HG03460 (cell line): Measurements from ENCODE around the gene LMO1.
A peak's percentile ranks its signal among the peaks of the same experiment; 100 is the strongest.

ENCODE experiments used
- ATAC-seq: cut with Tn5 transposase; IDR thresholded peaks from one replicate; pipeline ENCODE4 v1.9.1; 2021; ENCODE audit not compliant: unreplicated experiment

Gene LMO1

DNA sequence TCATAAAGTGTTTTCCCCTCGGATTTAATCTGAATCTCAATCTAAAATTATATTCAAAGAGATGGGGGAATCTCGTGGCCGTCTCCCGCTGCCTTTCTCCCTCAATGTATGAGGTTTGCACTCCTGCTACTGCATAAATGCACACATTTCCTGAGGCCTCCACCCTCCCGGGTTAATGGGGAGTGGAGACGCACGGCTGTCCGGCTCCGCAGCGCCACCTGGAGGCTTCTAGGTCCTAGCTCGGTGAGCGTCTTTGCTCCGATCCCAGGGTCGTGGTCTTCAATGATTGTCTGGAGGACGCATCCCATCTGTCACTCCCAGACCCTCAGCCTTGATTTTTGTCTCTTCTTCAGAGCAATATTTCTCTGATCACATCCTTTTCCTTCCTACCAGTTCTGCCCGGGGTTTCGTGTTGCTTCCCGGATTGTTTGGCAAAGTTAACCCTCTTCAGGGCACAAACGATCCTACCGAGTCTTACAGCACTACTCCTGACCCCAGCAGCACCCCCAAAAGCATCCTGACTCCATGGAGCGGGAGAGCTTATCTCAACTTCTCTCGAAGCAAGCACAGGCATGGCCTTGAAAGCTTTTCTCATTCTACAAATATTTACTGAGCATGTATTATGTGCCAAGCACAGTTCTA lies at the start of gene LMO1:
Gene LMO1, minus strand, starts transcription at position 110 of the 642 bp plus-strand sequence. CDS start 516 bp downstream, outside the sequence.
- peak; percentile 59 for ATAC-seq

- ATAC-seq: no peak
Observed at GRCh38 chr11:8312986-8313385, 49.3 kb upstream of the LMO1 start.

- no peak for ATAC-seq
Observed at GRCh38 chr11:8311366-8311765, 47.7 kb upstream of the LMO1 start.

DNA sequence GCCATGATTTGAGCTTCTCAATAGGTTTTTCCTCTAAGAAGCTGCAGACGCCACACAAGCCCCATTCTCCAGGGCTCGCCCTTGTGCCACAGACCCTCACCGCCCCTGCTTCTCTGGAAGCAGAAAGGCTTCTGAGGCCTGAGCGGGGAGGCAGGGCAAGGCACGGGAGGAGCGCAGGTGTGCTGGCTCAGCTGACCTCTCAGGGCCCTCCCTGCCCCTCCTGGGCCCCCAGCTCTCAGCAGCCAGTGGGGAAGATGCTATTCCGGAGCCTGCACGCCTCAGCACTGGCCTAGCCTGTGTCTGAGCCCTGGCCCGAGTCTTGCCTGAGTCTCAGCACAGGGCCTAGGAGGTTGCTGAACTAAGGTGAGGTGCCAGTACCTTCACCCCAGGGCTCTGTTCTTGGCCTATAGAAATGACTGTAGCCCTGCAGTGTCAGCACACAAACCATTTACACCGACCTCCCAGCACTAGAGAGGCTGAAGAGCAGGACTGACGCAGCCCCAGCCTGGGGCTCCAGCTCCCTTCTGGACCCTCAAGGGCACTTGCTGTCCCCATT lies 47.1 kb upstream of the LMO1 start:
- ATAC-seq: no peak

- no peak for ATAC-seq
Observed at GRCh38 chr11:8309862-8310261, 46.2 kb upstream of the LMO1 start.

GRCh38 chr11:8309311-8309710 lies 45.6 kb upstream of the LMO1 start:
- ATAC-seq: no peak

- ATAC-seq: no peak
Observed at GRCh38 chr11:8307601-8308000, 43.9 kb upstream of the LMO1 start.

GRCh38 chr11:8301622-8302021 lies 37.9 kb upstream of the LMO1 start:
- ATAC-seq: no peak

GRCh38 chr11:8298801-8299786 lies 35.4 kb upstream of the LMO1 start:
- ATAC-seq: no peak

DNA sequence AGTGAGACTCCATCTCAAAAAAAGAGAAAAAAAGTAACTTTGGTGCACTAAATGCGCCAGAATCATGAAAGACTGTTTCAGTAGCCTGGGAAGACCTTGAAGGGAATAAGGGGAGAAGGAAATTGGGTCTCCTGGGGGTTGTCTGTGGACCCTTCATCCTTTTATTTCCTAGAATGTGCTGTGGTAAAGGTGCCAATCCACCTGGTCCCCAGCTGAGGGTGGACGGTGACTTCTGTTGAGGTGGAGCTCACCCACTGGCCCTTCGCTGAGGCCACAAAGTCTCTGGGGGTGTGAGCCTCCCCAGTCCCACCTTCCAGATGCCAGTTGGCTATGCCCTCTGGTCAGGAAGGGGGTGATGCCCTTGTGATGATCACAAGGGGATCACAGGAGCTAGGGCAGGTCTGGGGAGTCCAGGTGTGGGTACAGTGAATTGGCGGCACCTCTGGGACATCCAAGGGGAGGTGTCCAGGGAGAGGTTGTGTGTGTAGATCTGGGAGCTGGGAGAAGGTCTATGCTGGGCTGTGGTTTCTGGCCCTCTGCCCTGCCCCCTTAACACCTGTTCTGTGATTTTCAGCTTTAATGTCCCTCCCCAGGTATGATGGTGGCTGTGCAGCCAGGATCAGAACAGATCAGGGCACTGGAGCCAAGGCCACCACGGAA lies 34.2 kb upstream of the LMO1 start:
- ATAC-seq: no peak

GRCh38 chr11:8296872-8297271 lies 33.2 kb upstream of the LMO1 start:
- no peak for ATAC-seq

- ATAC-seq: no peak
Observed at GRCh38 chr11:8296038-8296649, 32.5 kb upstream of the LMO1 start.

GRCh38 chr11:8294251-8294935 lies 30.7 kb upstream of the LMO1 start:
- no peak for ATAC-seq

DNA sequence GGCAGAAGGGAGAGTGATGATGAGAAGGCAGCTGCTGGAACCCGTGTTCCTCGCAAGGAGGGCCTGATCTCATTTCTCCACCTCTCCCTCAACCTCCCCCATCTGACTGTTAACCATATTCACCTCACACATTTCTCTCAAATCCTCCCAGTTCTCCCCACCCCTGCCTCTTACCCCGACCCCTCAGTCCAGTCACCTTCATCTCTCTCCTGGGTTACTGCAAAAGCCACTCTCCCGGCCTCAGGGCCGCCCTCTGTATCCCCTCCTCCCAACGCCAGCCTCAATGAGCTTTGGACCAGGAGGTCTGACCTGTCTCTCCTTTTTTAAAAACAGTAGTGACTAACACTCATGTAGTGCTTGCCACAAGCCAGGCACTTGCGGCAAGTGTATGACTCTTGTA lies 29.5 kb upstream of the LMO1 start:
- no peak for ATAC-seq

DNA sequence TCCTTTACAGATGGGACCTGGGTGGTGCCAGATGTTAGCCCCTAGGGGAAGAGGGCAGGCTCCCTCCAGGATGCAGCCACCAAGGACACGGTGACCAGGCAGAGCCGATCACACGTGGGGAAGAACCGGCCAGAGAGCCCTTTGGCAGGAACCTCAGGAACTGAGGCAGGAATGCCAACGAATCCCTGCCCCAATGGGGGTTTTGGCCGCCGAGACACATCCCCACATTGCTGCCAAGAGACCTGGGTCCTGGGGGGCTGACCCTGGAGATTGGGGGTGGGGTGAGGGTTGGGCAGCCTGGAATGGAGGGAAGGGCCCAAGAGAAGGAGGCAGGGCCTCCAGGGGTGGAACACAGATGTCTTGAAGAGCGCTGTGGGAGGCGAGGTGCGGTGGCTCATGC lies 28.7 kb upstream of the LMO1 start:
- ATAC-seq: no peak

DNA sequence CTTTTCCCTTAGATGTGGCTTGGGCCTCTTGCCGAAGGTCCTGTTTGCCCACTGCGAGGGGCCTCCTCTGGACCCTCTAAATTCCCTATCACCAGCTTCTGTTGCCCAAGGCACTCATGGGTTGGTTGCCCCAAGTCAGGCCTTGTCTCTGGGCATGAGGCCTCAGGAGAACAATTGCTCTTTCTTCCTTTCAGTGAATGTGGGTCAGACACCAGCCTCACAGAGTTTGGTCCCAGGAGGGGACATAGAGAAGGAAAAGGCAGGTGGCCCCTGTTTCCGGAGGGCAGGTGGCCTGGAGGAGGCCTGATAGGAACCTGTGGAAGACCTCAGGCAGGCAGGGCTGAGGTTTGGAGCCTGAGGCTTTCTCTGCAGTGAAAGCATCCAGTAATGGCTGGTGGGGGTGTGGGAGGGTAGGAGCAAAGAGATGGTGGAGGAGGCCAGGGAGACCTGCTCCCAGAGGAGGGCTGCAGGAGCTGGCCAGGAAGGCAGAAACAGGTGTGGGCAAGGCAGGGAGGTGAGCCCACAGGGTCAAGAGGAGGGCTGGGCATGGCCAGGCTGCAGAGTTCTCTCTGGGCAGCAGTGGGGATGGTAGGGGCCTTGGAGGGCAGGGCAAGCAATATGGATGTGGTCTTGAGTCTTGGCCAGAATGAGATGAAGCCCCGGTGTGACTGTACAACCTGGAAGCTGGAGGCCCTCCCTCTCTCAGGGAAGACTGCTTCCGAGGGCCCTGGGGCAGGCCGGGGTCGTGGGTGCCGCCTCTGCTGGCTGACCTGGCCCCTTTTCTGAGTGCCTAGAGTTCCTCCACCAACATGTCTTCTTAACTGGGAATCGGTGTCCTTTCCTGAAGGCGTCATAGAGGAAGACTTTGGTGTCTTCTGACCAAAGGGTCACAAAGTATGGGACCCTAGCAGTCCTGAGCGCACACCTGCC lies 28.0 kb upstream of the LMO1 start:
- no peak for ATAC-seq

- no peak for ATAC-seq
Observed at GRCh38 chr11:8290081-8290810, 26.6 kb upstream of the LMO1 start.

GRCh38 chr11:8289492-8289918 lies 25.8 kb upstream of the LMO1 start:
- no peak for ATAC-seq
